Mononuclear cell (primary cell): Measurements from ENCODE around the gene SORL1-AS1.

Experiments
- H3K27me3 ChIP-seq: 2 replicates; pipeline ENCODE4 v1.6.0; 2011; ENCODE audit warnings: low read length, control low read depth; ENCODE audit not compliant: insufficient read depth
- H3K4me1 ChIP-seq: 2 replicates; pipeline ENCODE4 v1.5.1; 2011; ENCODE audit warnings: mild to moderate bottlenecking, low read length, control low read depth; ENCODE audit not compliant: insufficient read depth
- H3K4me3 ChIP-seq: 2 replicates; pipeline ENCODE4 v1.5.1; 2011; ENCODE audit warnings: mild to moderate bottlenecking, low read length, moderate library complexity
- H3K9me3 ChIP-seq: 2 replicates; pipeline ENCODE4 v1.5.1; 2011; ENCODE audit warnings: low read depth, mild to moderate bottlenecking, control low read depth, low read length

The SORL1-AS1 gene

GRCh38 chr11:121452609-121453150, at the start of gene SORL1-AS1:
Gene SORL1-AS1, minus strand, starts transcription at chr11:121452967.
- Histone ChIP-seq H3K4me3 (peak within 1 kb of the TSS; percentile 91), H3K9me3 (no peaks in the 10 kb centered on the region), H3K27me3 (no peaks in the 10 kb centered on the region)

GRCh38 chr11:121500717-121501116, 48.0 kb upstream of the SORL1-AS1 start:
- H3K27me3 ChIP-seq, result no peaks in the 10 kb centered on the region

More at GRCh38 chr11:121452609-121453150, at the start of gene SORL1-AS1:
- peaks cover 90% of the 10 kb centered on the region for H3K4me1 ChIP-seq

GRCh38 chr11:121500275-121500674, 47.5 kb upstream of the SORL1-AS1 start:
- no peaks in the 10 kb centered on the region for H3K9me3 ChIP-seq
- no peaks in the 10 kb centered on the region for H3K27me3 ChIP-seq
- H3K4me3 ChIP-seq, result no peak overlapping the region
- peaks cover 19% of the 10 kb centered on the region for H3K4me1 ChIP-seq

More at GRCh38 chr11:121500717-121501116, 48.0 kb upstream of the SORL1-AS1 start:
- H3K4me1 ChIP-seq, result peaks cover 16% of the 10 kb centered on the region
- no peaks in the 10 kb centered on the region for H3K9me3 ChIP-seq
- no peak overlapping the region for H3K4me3 ChIP-seq

DNA sequence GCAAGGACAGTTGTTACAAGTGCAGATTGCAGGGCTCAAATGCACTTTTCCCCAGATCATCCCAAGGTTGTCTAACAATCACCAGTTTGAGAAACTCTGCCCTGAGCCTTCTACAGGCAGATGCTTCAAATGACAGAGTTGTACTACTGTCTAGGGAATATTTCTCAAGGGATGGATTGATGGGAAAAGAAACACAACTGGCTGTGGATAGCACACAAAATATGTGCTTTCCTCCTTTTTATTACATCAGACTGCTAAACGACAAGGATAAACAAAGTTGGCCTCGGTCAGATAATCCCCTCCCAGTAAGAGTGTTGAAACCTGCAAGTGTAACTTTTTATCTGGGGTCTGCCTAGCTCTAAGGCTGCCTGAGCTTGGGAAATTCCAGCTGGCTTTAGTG, 46.6 kb upstream of the SORL1-AS1 start:
- H3K9me3 ChIP-seq, result no peaks in the 10 kb centered on the region
- no peak overlapping the region for H3K4me3 ChIP-seq
- H3K27me3 ChIP-seq, result no peaks in the 10 kb centered on the region
- H3K4me1 ChIP-seq, result peaks cover 28% of the 10 kb centered on the region

DNA sequence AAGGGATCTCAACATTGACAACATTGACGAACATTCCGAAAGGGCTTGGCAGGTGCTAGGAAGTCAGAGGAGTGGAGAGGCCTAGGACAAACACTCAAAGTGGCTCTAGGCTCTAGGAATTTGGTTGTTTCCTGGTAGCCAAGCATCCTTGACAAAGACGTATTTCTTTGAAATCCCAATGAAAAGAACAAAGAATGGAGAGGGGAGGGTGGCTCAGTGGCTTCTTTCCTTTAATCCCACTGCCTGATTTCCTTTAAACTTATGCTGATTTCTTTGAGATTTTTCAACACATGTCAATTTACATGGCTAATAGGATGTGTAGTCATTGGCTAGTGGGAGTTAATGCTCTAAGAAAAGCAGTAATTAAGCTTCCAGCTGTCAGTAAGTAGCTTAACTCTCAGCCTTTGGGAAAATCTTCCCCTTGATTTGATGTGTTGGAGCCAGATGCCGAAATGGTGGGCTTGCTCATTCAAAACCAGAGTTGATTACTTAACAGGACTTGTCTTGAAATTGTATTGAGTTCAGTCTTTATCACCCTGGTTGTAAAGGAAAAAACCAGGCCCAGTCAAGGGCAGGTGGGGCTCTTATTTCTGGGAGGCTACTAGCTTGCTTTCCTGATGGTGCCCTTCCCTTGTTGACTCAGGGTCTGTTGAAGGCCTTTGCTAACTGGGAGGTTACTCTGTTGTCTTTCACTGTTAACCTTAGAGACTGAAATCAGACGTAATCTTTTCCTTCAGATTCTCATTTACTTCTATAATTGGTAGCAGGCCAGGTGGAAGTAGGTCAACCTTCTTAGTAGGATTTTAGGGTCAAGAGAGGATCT, 44.6 kb upstream of the SORL1-AS1 start:
- Histone ChIP-seq H3K4me1 (peaks cover 28% of the 10 kb centered on the region), H3K9me3 (no peaks in the 10 kb centered on the region), H3K27me3 (no peaks in the 10 kb centered on the region), H3K4me3 (no peak overlapping the region)

GRCh38 chr11:121494355-121495099, 41.8 kb upstream of the SORL1-AS1 start:
- no peaks in the 10 kb centered on the region for H3K9me3 ChIP-seq
- H3K27me3 ChIP-seq, result no peaks in the 10 kb centered on the region
- peaks cover 28% of the 10 kb centered on the region for H3K4me1 ChIP-seq
- H3K4me3 ChIP-seq, result no peak overlapping the region

- no peak overlapping the region for H3K4me3 ChIP-seq
- H3K4me1 ChIP-seq, result peaks cover 30% of the 10 kb centered on the region
- no peaks in the 10 kb centered on the region for H3K27me3 ChIP-seq
- H3K9me3 ChIP-seq, result no peaks in the 10 kb centered on the region
Measured at GRCh38 chr11:121489823-121490222, 37.1 kb upstream of the SORL1-AS1 start.

DNA sequence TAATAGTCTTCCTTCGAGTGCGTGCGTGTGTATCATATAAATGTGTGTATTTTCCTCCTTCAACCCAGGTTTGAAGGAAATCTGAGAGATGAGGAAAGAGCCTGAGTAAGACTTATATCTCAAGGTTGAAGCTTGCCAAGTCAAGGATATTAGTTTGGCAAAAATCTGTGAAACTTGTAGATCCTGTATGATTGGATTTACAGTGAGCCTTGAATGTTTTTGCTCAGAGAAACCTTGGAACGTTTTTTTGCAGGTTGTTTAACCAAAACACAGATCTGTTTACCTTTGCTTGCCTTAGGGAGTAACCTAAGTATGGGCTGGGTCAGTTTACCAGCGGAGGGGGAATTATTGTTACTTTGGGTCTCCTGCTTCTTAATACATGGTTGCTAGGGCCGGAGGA, 35.9 kb upstream of the SORL1-AS1 start:
- H3K4me3 ChIP-seq, result no peak overlapping the region
- H3K27me3 ChIP-seq, result no peaks in the 10 kb centered on the region
- H3K9me3 ChIP-seq, result no peaks in the 10 kb centered on the region
- H3K4me1 ChIP-seq, result peaks cover 33% of the 10 kb centered on the region

- Histone ChIP-seq H3K4me3 (no peak overlapping the region), H3K27me3 (no peaks in the 10 kb centered on the region), H3K4me1 (peaks cover 37% of the 10 kb centered on the region), H3K9me3 (no peaks in the 10 kb centered on the region)
Measured at GRCh38 chr11:121488170-121488569, 35.4 kb upstream of the SORL1-AS1 start.

DNA sequence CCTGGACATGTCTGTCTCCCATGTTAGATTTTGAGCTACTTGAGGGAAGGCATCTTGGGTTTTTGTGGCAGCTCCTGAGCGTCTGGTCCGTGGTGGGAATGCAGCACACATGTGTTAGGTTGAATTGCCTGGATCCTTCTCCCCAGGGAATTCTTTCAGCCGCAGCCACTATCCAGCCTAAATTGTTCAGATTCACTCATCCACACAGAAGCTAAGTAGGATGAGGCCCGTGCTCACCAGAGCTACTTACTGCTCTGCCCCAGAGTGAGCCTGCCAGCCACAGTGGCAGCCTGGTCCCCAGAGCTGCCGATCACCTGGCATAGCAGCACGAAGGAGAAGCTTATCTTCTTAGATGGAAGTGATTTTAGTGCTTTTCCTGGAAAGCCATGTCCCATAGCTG, 34.4 kb upstream of the SORL1-AS1 start:
- Histone ChIP-seq H3K9me3 (no peaks in the 10 kb centered on the region), H3K4me1 (peaks cover 44% of the 10 kb centered on the region), H3K4me3 (no peak overlapping the region), H3K27me3 (no peaks in the 10 kb centered on the region)

GRCh38 chr11:121486054-121486453, 33.3 kb upstream of the SORL1-AS1 start:
- no peak overlapping the region for H3K4me3 ChIP-seq
- H3K4me1 ChIP-seq, result peaks cover 55% of the 10 kb centered on the region
- H3K27me3 ChIP-seq, result no peaks in the 10 kb centered on the region
- H3K9me3 ChIP-seq, result no peaks in the 10 kb centered on the region

GRCh38 chr11:121485216-121485615, 32.4 kb upstream of the SORL1-AS1 start:
- no peaks in the 10 kb centered on the region for H3K9me3 ChIP-seq
- no peaks in the 10 kb centered on the region for H3K27me3 ChIP-seq
- H3K4me1 ChIP-seq, result peaks cover 62% of the 10 kb centered on the region
- no peak overlapping the region for H3K4me3 ChIP-seq

DNA sequence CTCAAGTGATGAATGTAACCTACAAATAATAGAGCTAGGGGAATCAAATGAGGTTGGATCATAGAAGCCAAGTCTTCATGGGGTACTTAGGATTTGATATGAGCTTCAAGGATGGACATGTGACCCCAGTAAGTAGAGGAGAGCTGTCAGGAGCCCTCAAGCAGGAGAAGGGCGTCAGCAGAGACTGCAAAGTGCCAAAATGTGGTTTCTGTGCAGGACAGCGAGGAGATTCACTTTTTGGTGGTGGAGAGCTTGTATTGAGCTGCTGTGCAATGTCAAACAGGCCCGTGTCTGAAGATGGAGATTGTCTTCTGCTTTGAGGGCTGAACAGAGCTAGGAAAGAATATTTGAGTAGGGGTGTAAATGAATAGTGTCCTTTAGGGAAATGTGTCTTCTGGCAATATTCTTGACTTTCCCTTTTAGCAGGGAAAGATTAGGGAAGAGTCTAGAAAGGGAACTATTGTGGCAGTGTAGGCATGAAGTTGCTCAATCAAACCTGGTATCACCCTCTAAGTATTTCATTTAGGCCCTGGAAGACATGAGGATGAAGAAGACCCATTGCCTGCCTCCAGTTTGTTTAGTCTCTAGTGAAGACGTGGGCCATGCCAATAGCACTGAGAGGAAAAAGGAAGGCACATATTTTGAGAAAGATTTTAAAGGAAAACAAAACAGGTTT, 31.2 kb upstream of the SORL1-AS1 start:
- H3K4me1 ChIP-seq, result peaks cover 75% of the 10 kb centered on the region
- no peak overlapping the region for H3K4me3 ChIP-seq

DNA sequence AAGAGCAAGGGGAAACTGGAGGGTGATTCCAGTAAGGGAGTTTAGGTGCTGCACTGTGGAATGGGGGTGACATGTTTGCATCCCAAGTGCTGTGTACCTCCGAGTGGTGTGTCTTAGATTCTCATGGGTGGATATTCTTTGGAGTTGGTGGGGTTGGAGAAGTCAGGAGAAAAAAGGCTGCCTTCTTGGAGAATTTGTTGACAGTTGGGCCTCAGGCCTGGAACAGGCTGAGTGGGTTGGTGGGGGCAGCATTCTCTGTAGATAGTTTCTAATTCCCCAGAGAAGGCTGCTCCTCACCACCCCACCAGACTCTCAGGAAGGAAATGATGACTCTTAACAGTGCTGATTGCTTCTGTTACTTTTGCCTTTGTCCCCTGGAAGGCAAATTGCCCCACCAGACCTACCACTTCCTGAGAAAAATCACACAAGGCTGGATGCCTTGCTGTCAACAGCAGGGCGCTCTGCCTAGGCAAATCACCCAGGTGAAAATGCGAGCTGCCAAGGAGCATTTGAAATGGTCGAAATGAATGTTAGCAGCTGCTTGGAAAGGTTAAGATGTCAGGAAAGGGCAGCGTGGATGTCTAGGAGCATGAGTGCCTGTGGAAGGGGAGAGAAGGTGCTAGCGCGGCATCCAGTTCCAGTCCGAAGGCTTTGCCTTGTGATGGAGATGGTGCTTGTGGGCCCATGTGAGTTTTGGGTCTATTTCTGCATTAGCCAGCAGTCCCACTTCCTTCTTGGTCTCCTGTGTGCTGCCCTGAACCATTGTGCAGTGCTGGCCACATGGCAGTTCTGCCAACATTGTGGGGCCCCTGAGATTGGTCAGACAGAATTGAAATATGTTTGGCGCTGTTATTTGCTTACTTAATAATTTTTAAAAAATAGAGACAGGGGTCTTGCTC, 29.7 kb upstream of the SORL1-AS1 start:
- Histone ChIP-seq H3K9me3 (no peaks in the 10 kb centered on the region), H3K4me1 (peaks cover 81% of the 10 kb centered on the region), H3K4me3 (no peak overlapping the region), H3K27me3 (no peaks in the 10 kb centered on the region)

More for the DNA sequence above, 31.2 kb upstream of the SORL1-AS1 start:
- no peaks in the 10 kb centered on the region for H3K9me3 ChIP-seq
- no peaks in the 10 kb centered on the region for H3K27me3 ChIP-seq
